SK-N-SH treated with all-trans-retinoic acid at 6 μM for 48 hours (cell line): ENCODE results near the gene G3BP1.

Experiments used
- CREB5 ChIP-seq: fragments of 250-450 bp; sonication (Bioruptor Pico); IDR thresholded peaks from 2 replicates; pipeline ENCODE4 v1.5.1; 2020; ENCODE audit warnings: low read depth, mild to moderate bottlenecking, moderate library complexity
- CSDC2 ChIP-seq: fragments of 250-450 bp; sonication (Bioruptor Pico); IDR thresholded peaks from 2 replicates; pipeline ENCODE4 v1.5.0; 2020; ENCODE audit warnings: mild to moderate bottlenecking, moderate library complexity
- CSRNP3 ChIP-seq: fragments of 250-450 bp; sonication (Bioruptor Pico); IDR thresholded peaks from 2 replicates; pipeline ENCODE4 v1.5.1; 2021; ENCODE audit warnings: mild to moderate bottlenecking, moderate library complexity
- ESRRG ChIP-seq: fragments of 250-450 bp; sonication (Bioruptor Pico); IDR thresholded peaks from 2 replicates; pipeline ENCODE4 v1.6.1; 2021; ENCODE audit warnings: mild to moderate bottlenecking
- PATZ1 ChIP-seq: fragments of 250-450 bp; sonication (Bioruptor Pico); IDR thresholded peaks from 2 replicates; pipeline ENCODE4 v1.8.0; 2020; ENCODE audit warnings: mild to moderate bottlenecking, moderate library complexity, borderline replicate concordance
- ZNF8 ChIP-seq: fragments of 450-650 bp; formaldehyde crosslinking; IDR thresholded peaks from 2 replicates; pipeline ENCODE4 v1.5.0; 2020; ENCODE audit warnings: mild to moderate bottlenecking, moderate library complexity

GRCh38 chr5:151793358-151793757 lies 21.6 kb downstream of the G3BP1 start:
- TF ChIP-seq ZNF8: no peak
- no peak for TF ChIP-seq PATZ1 (CRISPR knock-in tag)
- TF ChIP-seq ESRRG (CRISPR knock-in tag): no peak
- TF ChIP-seq CREB5 (CRISPR knock-in tag): no peak
- TF ChIP-seq CSDC2: no peak
- TF ChIP-seq CSRNP3 (CRISPR knock-in tag): no peak
